ENCODE data around the gene MCC. TPM values are rescaled to one million over a fixed set of nuclear protein-coding genes. Genes with fewer than 3 reads are reported as not detected.

The MCC gene
- total RNA-seq = 1 to 10 TPM; 3.8 to 4.4 TPM

DNA sequence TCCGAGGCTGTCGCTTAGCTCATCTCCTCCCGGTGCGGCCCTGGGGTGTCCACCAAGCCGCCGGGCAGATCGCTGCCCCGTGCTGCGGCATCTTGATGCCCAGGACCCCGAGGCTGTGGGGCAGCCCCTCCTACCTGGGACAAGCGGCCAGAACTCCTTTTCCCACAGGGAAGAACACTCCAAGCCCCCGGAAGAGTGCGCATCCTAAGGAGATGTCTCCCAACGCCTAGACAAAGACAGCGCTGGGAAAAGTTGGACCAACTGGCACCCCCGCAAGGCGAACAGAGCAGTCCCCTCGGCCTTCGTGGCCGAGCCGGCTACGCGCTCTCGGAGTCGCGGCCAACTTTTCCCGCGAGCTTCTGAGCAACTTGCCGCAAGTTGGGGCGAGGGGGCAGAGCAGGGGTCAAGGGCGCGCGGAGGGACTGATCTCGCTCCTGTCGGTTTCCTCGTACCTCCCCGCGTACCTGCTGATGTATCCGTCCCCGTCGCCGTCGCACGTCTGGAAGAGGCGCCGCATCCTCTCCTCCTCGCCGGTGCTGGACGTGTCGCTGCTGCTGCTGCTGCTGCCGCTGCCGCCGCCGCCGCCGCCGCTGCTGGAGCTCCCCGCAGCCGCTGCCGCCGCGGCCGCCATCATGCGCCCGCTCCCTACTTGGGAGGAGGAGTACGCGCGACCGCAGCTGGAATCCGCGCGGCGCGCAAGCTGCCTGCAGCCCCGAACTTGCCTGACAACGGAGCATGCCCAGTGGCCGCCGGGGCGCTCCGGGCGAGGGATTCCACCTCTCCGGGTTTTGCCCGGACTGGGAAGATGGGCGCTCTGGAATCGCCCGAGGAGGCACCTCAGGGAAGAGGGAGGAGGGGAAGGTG, at the start of gene MCC:
TSS of gene MCC (minus strand) at position 673 of the 864 bp plus-strand sequence.
- peaks cover 73% of the 10 kb centered on the region for H3K27me3 Mint-ChIP-seq
- peaks cover 14% of the 10 kb centered on the region for H3K4me1 Mint-ChIP-seq
- DNase-seq (peak; percentile 60), ATAC-seq (ENCODE audit: low read depth) (peak; percentile 52)
- H3K9me3 Mint-ChIP-seq = peaks cover 19% of the 10 kb centered on the region
- no peak within 1 kb of the TSS for H3K27ac Mint-ChIP-seq
- POLR2A ChIA-PET = no interaction called here
- H3K4me3 Mint-ChIP-seq = peak within 1 kb of the TSS; percentile 75
- H3K36me3 Mint-ChIP-seq = peaks cover 9% of the 10 kb centered on the region

DNA sequence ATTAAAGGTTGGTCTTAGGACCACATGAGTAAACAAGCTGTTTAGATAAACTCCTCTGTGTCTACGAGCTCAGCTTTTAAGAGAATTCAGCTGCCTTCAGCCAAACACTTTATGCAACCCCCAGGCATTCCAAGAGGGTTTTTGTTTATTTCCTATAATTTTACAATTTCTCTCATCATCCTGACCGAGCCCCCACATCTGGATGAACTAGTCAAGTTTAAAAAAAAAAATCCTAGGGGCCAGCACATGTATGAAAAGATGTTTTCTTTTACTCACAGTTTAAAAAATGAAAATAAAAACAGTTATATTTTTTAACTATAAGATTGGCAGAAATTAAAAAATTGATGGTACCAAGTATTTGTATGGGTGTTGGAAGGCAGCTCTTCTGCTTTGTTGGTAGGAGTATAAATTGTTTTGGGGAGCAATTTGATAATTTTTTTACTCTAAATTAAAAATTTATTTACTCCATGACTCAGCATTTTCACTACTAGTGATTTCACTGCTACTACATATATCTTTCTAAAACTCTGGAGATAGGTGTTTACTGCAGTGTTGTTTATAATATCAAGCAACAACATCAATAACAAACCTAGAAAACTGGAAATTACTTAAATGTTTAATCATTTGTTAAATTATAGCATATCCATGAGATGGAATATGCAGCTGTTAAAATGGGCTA, 43.4 kb upstream of the MCC start:
- DNase-seq (no peak), ATAC-seq (ENCODE audit: low read depth) (no peak)
- POLR2A ChIA-PET = no interaction called here
- no peaks in the 10 kb centered on the region for H3K4me1 Mint-ChIP-seq
- no peaks in the 10 kb centered on the region for H3K27me3 Mint-ChIP-seq
- no peak overlapping the region for H3K27ac Mint-ChIP-seq
- H3K36me3 Mint-ChIP-seq = peaks cover 59% of the 10 kb centered on the region
- H3K9me3 Mint-ChIP-seq = peaks cover 10% of the 10 kb centered on the region
- no peak overlapping the region for H3K4me3 Mint-ChIP-seq

DNA sequence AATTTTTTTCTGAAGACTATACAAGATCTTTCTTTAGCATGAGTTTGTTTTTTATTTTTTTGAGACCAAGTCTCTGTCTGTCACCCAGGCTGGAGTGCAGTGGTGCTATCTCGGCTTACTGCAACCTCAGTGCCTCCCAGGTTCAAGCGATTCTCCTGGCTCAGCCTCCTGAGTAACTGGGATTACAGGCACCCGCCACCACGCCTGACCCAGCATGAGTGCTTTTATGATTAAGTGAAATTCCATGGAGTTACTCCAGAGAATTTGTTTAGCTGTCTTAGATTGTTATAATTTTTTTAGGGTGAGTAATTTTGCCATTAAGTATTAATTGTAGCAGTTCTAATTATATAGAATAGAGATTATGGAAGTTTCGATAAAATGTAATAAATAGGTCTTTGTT, 39.5 kb upstream of the MCC start:
- POLR2A ChIA-PET = no interaction called here
- no peak for DNase-seq
- Mint-ChIP-seq H3K4me3 (no peak overlapping the region), H3K27me3 (no peaks in the 10 kb centered on the region), H3K4me1 (peaks cover 16% of the 10 kb centered on the region), H3K27ac (no peak overlapping the region), H3K9me3 (peaks cover 7% of the 10 kb centered on the region), H3K36me3 (peaks cover 44% of the 10 kb centered on the region)
- ATAC-seq (ENCODE audit: low read depth) = no peak

DNA sequence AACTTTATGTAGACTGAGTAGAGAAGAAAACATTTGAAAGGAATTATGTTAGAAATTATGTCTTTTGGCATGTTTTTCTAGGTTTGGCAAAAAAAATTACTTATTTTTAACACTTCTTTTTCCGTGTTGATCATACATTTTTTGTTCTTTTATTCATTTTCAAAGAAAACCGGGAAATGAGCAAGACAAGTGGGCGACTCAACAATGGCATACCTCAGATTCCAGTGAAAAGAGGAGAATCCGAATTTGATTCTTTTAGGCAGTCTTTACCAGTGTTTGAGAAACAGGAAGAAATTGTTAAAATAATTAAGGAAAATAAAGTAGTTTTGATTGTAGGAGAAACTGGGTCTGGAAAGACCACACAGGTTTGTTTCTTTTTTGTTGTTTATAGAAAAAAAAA, 38.2 kb upstream of the MCC start:
- H3K36me3 Mint-ChIP-seq = peaks cover 34% of the 10 kb centered on the region
- H3K27ac Mint-ChIP-seq = no peak overlapping the region
- H3K4me3 Mint-ChIP-seq = no peak overlapping the region
- no peak for ATAC-seq (ENCODE audit: low read depth)
- no peak for DNase-seq
- POLR2A ChIA-PET = no interaction called here
- H3K9me3 Mint-ChIP-seq = peaks cover 6% of the 10 kb centered on the region
- peaks cover 18% of the 10 kb centered on the region for H3K4me1 Mint-ChIP-seq
- no peaks in the 10 kb centered on the region for H3K27me3 Mint-ChIP-seq

DNA sequence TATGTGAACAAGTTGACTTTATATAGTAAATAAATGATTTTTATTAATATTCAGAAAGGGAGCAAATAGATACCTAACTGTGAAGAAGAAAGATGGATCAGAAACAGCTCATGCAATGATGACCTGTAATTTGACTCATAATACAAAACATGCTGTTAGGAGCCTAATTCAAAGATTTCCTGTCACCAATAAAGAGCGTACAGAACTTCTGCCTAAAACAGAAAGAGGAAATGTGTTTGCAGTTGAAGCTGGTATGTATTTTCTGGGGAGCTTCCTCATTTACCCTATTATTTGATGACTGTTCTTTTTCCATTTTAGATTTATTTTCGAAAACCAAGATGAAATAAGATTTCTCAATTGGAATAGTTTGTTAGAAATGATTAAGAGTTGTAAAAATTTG, 36.7 kb upstream of the MCC start:
- peak overlapping the region; percentile 65 for H3K4me3 Mint-ChIP-seq
- H3K4me1 Mint-ChIP-seq = peaks cover 30% of the 10 kb centered on the region
- H3K9me3 Mint-ChIP-seq = no peaks in the 10 kb centered on the region
- DNase-seq = no peak
- POLR2A ChIA-PET = interaction anchor here (0.8 kb wide), 1 partner anchor 12 kb away, joined by 3 read pairs; the partner anchor contains the start of gene YTHDC2
- H3K27me3 Mint-ChIP-seq = no peaks in the 10 kb centered on the region
- peak; percentile 75 for ATAC-seq (ENCODE audit: low read depth)
- peaks cover 33% of the 10 kb centered on the region for H3K36me3 Mint-ChIP-seq
- peak overlapping the region; percentile 71 for H3K27ac Mint-ChIP-seq

DNA sequence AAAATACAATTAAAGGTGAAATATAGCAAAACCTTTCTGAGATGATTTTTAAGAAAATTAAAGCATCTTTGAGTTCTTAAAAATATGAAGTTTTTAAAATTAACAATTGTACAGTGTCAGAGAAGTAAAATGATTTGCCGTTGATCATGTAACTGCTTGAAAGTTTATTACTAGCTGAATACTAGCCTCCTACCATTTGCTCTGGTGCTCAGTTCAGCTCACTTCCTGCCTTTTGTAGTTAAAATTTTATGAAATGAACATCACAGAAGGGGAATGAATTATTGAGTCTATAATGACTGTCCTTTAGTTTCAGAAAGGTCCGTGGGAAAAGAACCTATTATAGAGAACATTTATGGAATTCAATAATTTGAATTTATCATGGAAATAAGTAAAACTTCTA, 34.9 kb upstream of the MCC start:
- H3K9me3 Mint-ChIP-seq = no peaks in the 10 kb centered on the region
- no peaks in the 10 kb centered on the region for H3K27me3 Mint-ChIP-seq
- POLR2A ChIA-PET = interaction anchor here (0.6 kb wide), 1 partner anchor 13 kb away, joined by 5 read pairs; no protein-coding TSS in a partner anchor
- H3K4me3 Mint-ChIP-seq = peak overlapping the region; percentile 2
- DNase-seq (no peak), ATAC-seq (ENCODE audit: low read depth) (no peak)
- H3K4me1 Mint-ChIP-seq = peaks cover 34% of the 10 kb centered on the region
- H3K27ac Mint-ChIP-seq = no peak overlapping the region
- H3K36me3 Mint-ChIP-seq = peaks cover 24% of the 10 kb centered on the region

DNA sequence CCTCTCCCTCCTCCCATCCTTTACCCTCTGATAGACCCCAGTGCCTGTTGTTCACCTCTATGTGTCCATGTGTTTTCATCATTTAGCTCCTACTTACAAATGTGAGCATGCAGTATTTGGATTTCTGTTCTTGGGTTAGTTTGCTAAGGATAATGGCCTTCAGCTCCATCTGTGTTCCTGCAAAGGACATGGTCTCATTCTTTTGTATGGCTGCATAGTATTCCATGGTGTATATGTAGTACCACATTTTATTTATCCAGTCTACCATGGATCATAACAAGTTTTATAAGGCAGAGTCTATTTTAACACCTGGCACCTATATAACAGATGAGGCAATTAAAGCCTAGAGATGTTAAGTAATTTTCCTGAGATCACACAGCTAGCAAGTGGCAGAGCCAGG, 32.6 kb upstream of the MCC start:
- H3K4me3 Mint-ChIP-seq = no peak overlapping the region
- no peak for DNase-seq
- no peaks in the 10 kb centered on the region for H3K9me3 Mint-ChIP-seq
- ATAC-seq (ENCODE audit: low read depth) = no peak
- POLR2A ChIA-PET = no interaction called here
- no peak overlapping the region for H3K27ac Mint-ChIP-seq
- peaks cover 39% of the 10 kb centered on the region for H3K4me1 Mint-ChIP-seq
- peaks cover 28% of the 10 kb centered on the region for H3K36me3 Mint-ChIP-seq
- H3K27me3 Mint-ChIP-seq = no peaks in the 10 kb centered on the region

DNA sequence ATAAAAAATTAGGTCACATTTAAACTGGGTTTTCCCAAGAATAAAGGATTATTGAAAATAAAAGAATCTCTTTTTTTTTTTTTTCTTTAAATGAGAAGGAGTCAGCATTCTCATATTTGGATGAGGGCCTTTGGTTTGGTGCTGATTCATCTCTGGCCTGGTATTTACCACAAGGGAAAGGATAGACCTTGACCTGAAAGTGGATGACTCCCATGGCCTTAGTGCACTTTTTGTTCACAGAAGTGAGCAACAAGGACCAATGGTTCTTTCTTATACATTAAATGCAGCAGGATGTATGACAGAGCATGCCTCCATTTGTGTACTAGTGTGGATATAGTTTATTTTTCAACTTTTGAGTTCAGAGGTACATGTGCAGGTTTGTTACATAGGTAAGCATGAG, 32.2 kb upstream of the MCC start:
- Mint-ChIP-seq H3K4me3 (no peak overlapping the region), H3K27ac (no peak overlapping the region), H3K36me3 (peaks cover 32% of the 10 kb centered on the region), H3K9me3 (no peaks in the 10 kb centered on the region), H3K4me1 (peaks cover 41% of the 10 kb centered on the region), H3K27me3 (no peaks in the 10 kb centered on the region)
- DNase-seq (no peak), ATAC-seq (ENCODE audit: low read depth) (peak; percentile 31)
- POLR2A ChIA-PET = no interaction called here

DNA sequence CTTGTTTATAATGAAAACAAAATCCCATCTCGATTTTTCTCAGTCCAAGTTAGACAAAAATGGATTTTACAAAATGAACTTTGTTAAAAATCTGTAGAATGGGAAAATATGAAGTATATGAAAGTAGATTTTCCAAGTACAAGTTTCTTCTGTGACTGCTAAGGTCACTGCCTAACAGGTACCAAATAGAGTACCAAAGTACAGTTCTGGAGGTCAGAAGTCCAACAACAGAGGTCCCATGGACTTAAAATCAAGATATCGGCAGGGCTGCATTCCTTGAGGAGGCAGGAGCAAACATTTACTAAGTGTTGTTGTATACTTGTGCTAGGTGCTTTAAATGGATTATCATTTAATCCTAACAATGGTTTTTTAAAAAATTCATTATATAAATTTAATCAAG, 31.2 kb upstream of the MCC start:
- H3K27ac Mint-ChIP-seq = no peak overlapping the region
- no peak overlapping the region for H3K4me3 Mint-ChIP-seq
- no peak for DNase-seq
- peaks cover 32% of the 10 kb centered on the region for H3K36me3 Mint-ChIP-seq
- POLR2A ChIA-PET = no interaction called here
- peaks cover 44% of the 10 kb centered on the region for H3K4me1 Mint-ChIP-seq
- H3K27me3 Mint-ChIP-seq = no peaks in the 10 kb centered on the region
- H3K9me3 Mint-ChIP-seq = no peaks in the 10 kb centered on the region
- ATAC-seq (ENCODE audit: low read depth) = no peak

DNA sequence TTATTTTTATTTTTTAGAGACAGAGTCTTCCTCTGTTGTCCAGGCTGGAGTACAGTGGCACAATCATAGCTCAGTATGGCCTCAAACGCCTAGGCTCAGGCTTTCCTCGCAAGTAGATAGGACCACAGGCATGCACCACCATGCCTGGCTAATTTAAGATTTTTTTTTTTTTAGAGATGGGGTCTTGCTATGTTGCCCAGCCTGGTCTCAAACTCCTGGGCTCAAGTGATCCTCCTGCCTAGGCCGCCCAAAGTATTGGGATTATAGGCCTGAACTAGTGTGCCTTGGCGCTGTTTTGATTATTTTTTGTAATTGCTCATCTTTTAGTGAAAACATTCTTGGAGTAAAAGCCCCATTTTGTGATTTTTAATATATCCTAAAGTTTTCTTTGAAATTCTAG, 30.6 kb upstream of the MCC start:
- H3K9me3 Mint-ChIP-seq = no peaks in the 10 kb centered on the region
- DNase-seq (no peak), ATAC-seq (ENCODE audit: low read depth) (no peak)
- no peak overlapping the region for H3K4me3 Mint-ChIP-seq
- H3K27ac Mint-ChIP-seq = no peak overlapping the region
- H3K27me3 Mint-ChIP-seq = no peaks in the 10 kb centered on the region
- peaks cover 32% of the 10 kb centered on the region for H3K36me3 Mint-ChIP-seq
- peaks cover 43% of the 10 kb centered on the region for H3K4me1 Mint-ChIP-seq
- POLR2A ChIA-PET = no interaction called here

DNA sequence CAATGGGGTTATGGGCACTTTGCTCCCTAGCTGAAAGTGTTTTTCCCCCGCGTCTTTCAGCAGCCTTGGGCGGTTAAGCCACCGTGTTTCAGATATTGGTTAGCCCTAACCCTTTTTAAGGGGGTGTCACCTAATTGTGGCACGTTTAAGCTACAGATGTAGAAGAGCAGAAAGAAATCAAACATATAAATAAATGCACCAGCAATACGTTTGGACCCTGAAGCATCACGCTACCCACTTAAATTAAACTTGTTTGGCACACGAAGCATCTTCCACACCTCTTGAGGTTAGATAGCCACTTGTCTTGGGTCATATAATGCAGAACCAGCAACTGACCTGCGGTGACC, 26.0 kb upstream of the MCC start:
- Mint-ChIP-seq H3K4me3 (peak overlapping the region; percentile 93), H3K9me3 (no peaks in the 10 kb centered on the region), H3K27me3 (peaks cover 18% of the 10 kb centered on the region), H3K27ac (peak overlapping the region; percentile 86), H3K36me3 (peaks cover 17% of the 10 kb centered on the region), H3K4me1 (peaks cover 26% of the 10 kb centered on the region)
- no peak for DNase-seq
- POLR2A ChIA-PET = interaction anchor here (1.0 to 1.8 kb wide), 2 partner anchors 139 to 538 kb away, joined by 3 to 6 read pairs; partner anchors contain the start of gene DCP2
- no peak for ATAC-seq (ENCODE audit: low read depth)

DNA sequence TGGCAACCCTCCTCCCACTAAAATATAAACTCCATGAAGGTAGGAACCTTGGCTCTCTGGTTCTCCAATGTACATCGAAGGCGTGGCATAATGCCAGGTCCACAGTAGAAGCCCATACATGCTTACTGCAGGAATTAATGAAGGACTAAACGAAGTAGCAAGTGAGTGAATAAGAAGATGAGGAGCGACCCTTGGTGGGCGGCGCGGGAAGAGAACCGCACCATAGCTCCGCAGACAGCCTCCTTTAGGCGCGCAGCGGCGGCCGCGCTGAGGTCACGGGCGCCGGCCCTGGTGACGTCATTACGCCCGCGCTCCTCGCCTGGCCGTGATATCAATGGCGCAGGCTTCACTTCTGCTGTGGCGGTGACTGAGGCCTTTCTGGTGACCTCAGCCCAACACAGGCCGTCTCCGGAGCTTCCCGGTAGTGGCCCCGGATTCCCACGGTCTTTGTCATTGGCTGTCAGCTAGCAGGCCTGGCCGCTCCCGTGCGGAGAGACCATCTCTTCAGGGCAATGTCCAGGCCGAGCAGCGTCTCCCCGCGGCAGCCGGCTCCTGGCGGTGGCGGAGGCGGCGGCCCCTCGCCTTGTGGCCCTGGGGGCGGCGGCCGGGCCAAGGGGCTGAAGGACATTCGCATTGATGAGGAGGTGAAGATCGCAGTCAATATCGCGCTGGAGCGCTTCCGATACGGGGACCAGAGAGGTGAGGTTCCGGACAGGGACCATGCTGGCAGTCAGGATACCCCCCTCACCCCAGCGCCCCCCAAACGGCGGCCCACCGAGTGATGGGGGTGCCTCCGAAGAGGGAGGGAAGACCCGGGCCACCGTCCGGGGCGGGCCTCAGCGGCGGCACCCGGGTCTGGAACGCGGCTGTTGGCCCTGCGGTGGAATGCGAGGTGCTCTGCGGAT, 25.4 kb upstream of the MCC start, which contains the start of gene YTHDC2:
TSS of gene YTHDC2 (plus strand) at position 311 of the 905 bp plus-strand sequence. CDS start at position 513, 202 bp downstream.
- Mint-ChIP-seq H3K27me3 (peaks cover 22% of the 10 kb centered on the region), H3K9me3 (no peaks in the 10 kb centered on the region), H3K36me3 (peaks cover 16% of the 10 kb centered on the region), H3K4me3 (peak within 1 kb of the TSS; percentile 93), H3K4me1 (peaks cover 26% of the 10 kb centered on the region), H3K27ac (peak within 1 kb of the TSS; percentile 86)
- ATAC-seq (ENCODE audit: low read depth) (peak; percentile 98), DNase-seq (peak; percentile 89)
- POLR2A ChIA-PET = interaction anchor here (0.6 to 1.8 kb wide), 8 partner anchors 11 to 538 kb away, joined by 3 to 12 read pairs (median 3); partner anchors contain the start of gene DCP2

DNA sequence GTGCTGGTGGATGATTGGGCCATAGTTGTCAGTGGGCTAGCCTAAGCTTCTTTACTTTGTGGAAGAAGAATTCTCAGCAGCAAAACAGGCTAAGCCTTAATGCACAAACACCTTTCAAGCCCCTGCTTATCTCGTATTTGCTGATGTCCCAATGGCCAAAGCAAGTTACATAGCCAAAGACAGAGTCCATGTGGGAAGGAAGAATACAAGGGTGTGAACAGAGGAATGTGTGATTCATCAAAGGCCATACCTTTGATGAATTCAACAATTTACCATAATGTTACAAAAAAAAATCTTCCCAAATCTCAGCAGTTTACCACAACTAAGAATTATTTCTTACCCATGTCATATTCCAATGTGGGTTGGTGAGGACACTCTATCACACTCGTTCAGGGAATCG, 24.1 kb upstream of the MCC start:
- H3K27me3 Mint-ChIP-seq = peaks cover 29% of the 10 kb centered on the region
- ATAC-seq (ENCODE audit: low read depth) = no peak
- no peak overlapping the region for H3K4me3 Mint-ChIP-seq
- H3K27ac Mint-ChIP-seq = no peak overlapping the region
- peaks cover 36% of the 10 kb centered on the region for H3K4me1 Mint-ChIP-seq
- no peaks in the 10 kb centered on the region for H3K9me3 Mint-ChIP-seq
- DNase-seq = no peak
- POLR2A ChIA-PET = interaction anchor here (0.9 to 1.1 kb wide), 2 partner anchors 175 to 177 kb away, joined by 3 to 6 read pairs; no protein-coding TSS in a partner anchor
- peaks cover 13% of the 10 kb centered on the region for H3K36me3 Mint-ChIP-seq

Measured in activated naive CD8-positive, alpha-beta T cell treated with anti-CD3 and anti-CD28 coated beads, Interleukin-2, amount 10 ng/mL, durations not matched to agents 7 days and 5 days (primary cell).